ENCODE measurements around the gene R3HCC1L.

Gene R3HCC1L

GRCh38 chr10:98134431-98135221, at the start of gene R3HCC1L:
TSS of gene R3HCC1L (plus strand) at chr10:98134657. CDS start at chr10:98208115, 73,458 bp downstream.
- peaks cover 34% of the 10 kb centered on the region for H3K4me1 Mint-ChIP-seq (ENCODE audit: low read depth)

GRCh38 chr10:98085238-98085637, 49.2 kb upstream of the R3HCC1L start:
- H3K4me1 Mint-ChIP-seq (ENCODE audit: low read depth), result no peaks in the 10 kb centered on the region
- no peaks in the 10 kb centered on the region for H3K27me3 Mint-ChIP-seq (ENCODE audit: low read depth)
- DNase-seq (ENCODE audit: low spot score), result no peak
- H3K36me3 Mint-ChIP-seq (ENCODE audit: low read depth), result no peaks in the 10 kb centered on the region
- no peaks in the 10 kb centered on the region for H3K9me3 Mint-ChIP-seq
- H3K27ac Mint-ChIP-seq, result no peak overlapping the region
- no peak overlapping the region for H3K4me3 Mint-ChIP-seq

More at GRCh38 chr10:98134431-98135221, at the start of gene R3HCC1L:
- Mint-ChIP-seq H3K9me3 (peaks cover 13% of the 10 kb centered on the region), H3K4me3 (peak within 1 kb of the TSS; percentile 96), H3K27me3 (ENCODE audit: low read depth) (no peaks in the 10 kb centered on the region), H3K36me3 (ENCODE audit: low read depth) (peaks cover 12% of the 10 kb centered on the region), H3K27ac (peak within 1 kb of the TSS; percentile 97)
- peak; percentile 91 for DNase-seq (ENCODE audit: low spot score)

GRCh38 chr10:98086837-98087708, 47.4 kb upstream of the R3HCC1L start:
- Mint-ChIP-seq H3K27ac (no peak overlapping the region), H3K9me3 (no peaks in the 10 kb centered on the region), H3K27me3 (ENCODE audit: low read depth) (no peaks in the 10 kb centered on the region)

GRCh38 chr10:98088186-98088971, 46.1 kb upstream of the R3HCC1L start:
- no peaks in the 10 kb centered on the region for H3K27me3 Mint-ChIP-seq (ENCODE audit: low read depth)
- H3K27ac Mint-ChIP-seq, result no peak overlapping the region
- H3K36me3 Mint-ChIP-seq (ENCODE audit: low read depth), result no peaks in the 10 kb centered on the region
- no peak for DNase-seq (ENCODE audit: low spot score)
- H3K4me1 Mint-ChIP-seq (ENCODE audit: low read depth), result no peaks in the 10 kb centered on the region
- H3K9me3 Mint-ChIP-seq, result no peaks in the 10 kb centered on the region
- H3K4me3 Mint-ChIP-seq, result no peak overlapping the region

More at GRCh38 chr10:98086837-98087708, 47.4 kb upstream of the R3HCC1L start:
- Mint-ChIP-seq H3K4me3 (no peak overlapping the region), H3K4me1 (ENCODE audit: low read depth) (no peaks in the 10 kb centered on the region), H3K36me3 (ENCODE audit: low read depth) (no peaks in the 10 kb centered on the region)
- no peak for DNase-seq (ENCODE audit: low spot score)

GRCh38 chr10:98090822-98091221, 43.6 kb upstream of the R3HCC1L start:
- H3K4me3 Mint-ChIP-seq, result no peak overlapping the region
- H3K9me3 Mint-ChIP-seq, result no peaks in the 10 kb centered on the region
- no peaks in the 10 kb centered on the region for H3K36me3 Mint-ChIP-seq (ENCODE audit: low read depth)
- H3K27ac Mint-ChIP-seq, result no peak overlapping the region
- no peaks in the 10 kb centered on the region for H3K4me1 Mint-ChIP-seq (ENCODE audit: low read depth)
- no peaks in the 10 kb centered on the region for H3K27me3 Mint-ChIP-seq (ENCODE audit: low read depth)
- no peak for DNase-seq (ENCODE audit: low spot score)

- no peak for DNase-seq (ENCODE audit: low spot score)
- no peak overlapping the region for H3K4me3 Mint-ChIP-seq
- no peaks in the 10 kb centered on the region for H3K27me3 Mint-ChIP-seq (ENCODE audit: low read depth)
- no peak overlapping the region for H3K27ac Mint-ChIP-seq
- H3K4me1 Mint-ChIP-seq (ENCODE audit: low read depth), result no peaks in the 10 kb centered on the region
- H3K36me3 Mint-ChIP-seq (ENCODE audit: low read depth), result no peaks in the 10 kb centered on the region
- no peaks in the 10 kb centered on the region for H3K9me3 Mint-ChIP-seq
These were observed 38.1 kb upstream of the R3HCC1L start for GRCh38 chr10:98096316-98096715.

- Mint-ChIP-seq H3K27ac (no peak overlapping the region), H3K4me3 (no peak overlapping the region), H3K36me3 (ENCODE audit: low read depth) (no peaks in the 10 kb centered on the region), H3K4me1 (ENCODE audit: low read depth) (no peaks in the 10 kb centered on the region), H3K27me3 (ENCODE audit: low read depth) (no peaks in the 10 kb centered on the region), H3K9me3 (no peaks in the 10 kb centered on the region)
- no peak for DNase-seq (ENCODE audit: low spot score)
These were observed 37.7 kb upstream of the R3HCC1L start for GRCh38 chr10:98096731-98097130.

- Mint-ChIP-seq H3K27ac (no peak overlapping the region), H3K4me1 (ENCODE audit: low read depth) (no peaks in the 10 kb centered on the region)
These were observed 37.3 kb upstream of the R3HCC1L start for GRCh38 chr10:98097175-98097574.

GRCh38 chr10:98097616-98098015, 36.8 kb upstream of the R3HCC1L start:
- Mint-ChIP-seq H3K4me1 (ENCODE audit: low read depth) (no peaks in the 10 kb centered on the region), H3K27ac (no peak overlapping the region), H3K36me3 (ENCODE audit: low read depth) (no peaks in the 10 kb centered on the region), H3K27me3 (ENCODE audit: low read depth) (no peaks in the 10 kb centered on the region), H3K4me3 (no peak overlapping the region), H3K9me3 (no peaks in the 10 kb centered on the region)
- no peak for DNase-seq (ENCODE audit: low spot score)

More at GRCh38 chr10:98097175-98097574, 37.3 kb upstream of the R3HCC1L start:
- no peak for DNase-seq (ENCODE audit: low spot score)
- Mint-ChIP-seq H3K36me3 (ENCODE audit: low read depth) (no peaks in the 10 kb centered on the region), H3K9me3 (no peaks in the 10 kb centered on the region), H3K4me3 (no peak overlapping the region), H3K27me3 (ENCODE audit: low read depth) (no peaks in the 10 kb centered on the region)

GRCh38 chr10:98098247-98098646, 36.2 kb upstream of the R3HCC1L start:
- H3K27ac Mint-ChIP-seq, result no peak overlapping the region
- H3K4me3 Mint-ChIP-seq, result no peak overlapping the region
- DNase-seq (ENCODE audit: low spot score), result no peak
- H3K27me3 Mint-ChIP-seq (ENCODE audit: low read depth), result no peaks in the 10 kb centered on the region
- no peaks in the 10 kb centered on the region for H3K4me1 Mint-ChIP-seq (ENCODE audit: low read depth)
- H3K9me3 Mint-ChIP-seq, result no peaks in the 10 kb centered on the region
- no peaks in the 10 kb centered on the region for H3K36me3 Mint-ChIP-seq (ENCODE audit: low read depth)

GRCh38 chr10:98100476-98100875, 34.0 kb upstream of the R3HCC1L start:
- Mint-ChIP-seq H3K36me3 (ENCODE audit: low read depth) (no peaks in the 10 kb centered on the region), H3K27me3 (ENCODE audit: low read depth) (no peaks in the 10 kb centered on the region), H3K27ac (no peak overlapping the region), H3K4me3 (no peak overlapping the region), H3K9me3 (no peaks in the 10 kb centered on the region), H3K4me1 (ENCODE audit: low read depth) (no peaks in the 10 kb centered on the region)
- DNase-seq (ENCODE audit: low spot score), result no peak

- Mint-ChIP-seq H3K27me3 (ENCODE audit: low read depth) (no peaks in the 10 kb centered on the region), H3K9me3 (no peaks in the 10 kb centered on the region), H3K4me3 (no peak overlapping the region), H3K36me3 (ENCODE audit: low read depth) (no peaks in the 10 kb centered on the region), H3K4me1 (ENCODE audit: low read depth) (no peaks in the 10 kb centered on the region), H3K27ac (no peak overlapping the region)
- no peak for DNase-seq (ENCODE audit: low spot score)
These were observed 33.1 kb upstream of the R3HCC1L start for GRCh38 chr10:98101366-98101765.

GRCh38 chr10:98104125-98104524, 30.3 kb upstream of the R3HCC1L start:
- DNase-seq (ENCODE audit: low spot score), result no peak
- Mint-ChIP-seq H3K27ac (no peak overlapping the region), H3K36me3 (ENCODE audit: low read depth) (no peaks in the 10 kb centered on the region), H3K4me1 (ENCODE audit: low read depth) (no peaks in the 10 kb centered on the region), H3K4me3 (no peak overlapping the region), H3K9me3 (no peaks in the 10 kb centered on the region), H3K27me3 (ENCODE audit: low read depth) (no peaks in the 10 kb centered on the region)

All from T-helper 2 cell treated with Interferon-gamma antibody and Interleukin-4, amounts not matched to agents 5 μg/mL and 100 μg/mL, for 36 hours (primary cell).